A673 (cell line): ENCODE results near the gene TMEM178B. TPM values are rescaled to one million over a fixed set of nuclear protein-coding genes. Genes with fewer than 3 reads are reported as not detected.

Experiments used
- BruUV-seq: library from RNA; stranded (reverse); fragments of 400-500 nt; replicated peaks from 2 replicates; lab custom pipeline; 2021; lab: Mats Ljungman, UMichigan
- CTCF ChIA-PET: fragments of 300-600 bp; sonication (Branson Sonifier 250); formaldehyde crosslinking; loops from one replicate; lab custom pipeline; 2022; ENCODE audit warnings: antibody characterized with exemption; lab: Charles Lee
- POLR2A ChIA-PET: fragments of 300-600 bp; sonication (Branson Sonifier 250); formaldehyde crosslinking; loops from one replicate; lab custom pipeline; 2022; ENCODE audit warnings: antibody characterized with exemption; ENCODE audit not compliant: low non-redundant PET; lab: Charles Lee
- DNase-seq: peaks from one replicate; pipeline ENCODE4 v3.0.0-alpha.2; 2015; ENCODE audit warnings: low spot score
- H3K27ac ChIP-seq: fragments of 200-600 bp; sonication (generic); 2 replicates; pipeline ENCODE4 v1.5.1; 2016; ENCODE audit warnings: mixed run types, low read depth, mild to moderate bottlenecking, mixed read lengths, antibody characterized with exemption, low read length; ENCODE audit not compliant: poor library complexity, severe bottlenecking
- H3K27me3 ChIP-seq: fragments of 200-600 bp; sonication (generic); replicated peaks from 2 replicates; pipeline ENCODE4 v1.6.1; 2017; ENCODE audit warnings: mixed run types, low read depth, mild to moderate bottlenecking, mixed read lengths, antibody characterized with exemption, low read length; ENCODE audit not compliant: insufficient read depth, poor library complexity
- H3K36me3 ChIP-seq: fragments of 200-600 bp; sonication (generic); 2 replicates; pipeline ENCODE4 v1.6.1; 2016; ENCODE audit warnings: mixed run types, mild to moderate bottlenecking, mixed read lengths, antibody characterized with exemption, low read length; ENCODE audit not compliant: insufficient read depth, poor library complexity, severe bottlenecking
- H3K4me1 ChIP-seq: fragments of 200-600 bp; sonication (generic); 2 replicates; pipeline ENCODE4 v1.6.1; 2017; ENCODE audit warnings: mixed run types, mild to moderate bottlenecking, mixed read lengths, antibody characterized with exemption, low read length; ENCODE audit not compliant: insufficient read depth, poor library complexity, severe bottlenecking
- H3K4me3 ChIP-seq: fragments of 200-600 bp; sonication (generic); 2 replicates; pipeline ENCODE4 v1.5.1; 2016; ENCODE audit warnings: low read depth, mixed run types, mild to moderate bottlenecking, mixed read lengths, low read length; ENCODE audit not compliant: poor library complexity, severe bottlenecking
- H3K9me3 ChIP-seq: fragments of 200-600 bp; sonication (generic); 2 replicates; pipeline ENCODE4 v1.6.1; 2016; ENCODE audit warnings: mixed run types, low read depth, mild to moderate bottlenecking, mixed read lengths, antibody characterized with exemption, low read length; ENCODE audit not compliant: poor library complexity, severe bottlenecking
- CTCF ChIP-seq: fragments of 300-800, 200-600 bp; sonication (generic); conservative IDR thresholded peaks from 2 replicates; pipeline ENCODE4 v1.5.1; 2017; ENCODE audit warnings: low read depth, mild to moderate bottlenecking, antibody characterized with exemption, low read length, moderate library complexity, mixed read lengths
- EZH2 ChIP-seq: fragments of 200-600 bp; sonication (generic); IDR thresholded peaks from 2 replicates; pipeline ENCODE4 v1.6.1; 2017; ENCODE audit warnings: borderline replicate concordance, low read depth, mild to moderate bottlenecking, mixed read lengths, antibody characterized with exemption, low read length; ENCODE audit not compliant: poor library complexity, severe bottlenecking
- intact Hi-C: fragments of 100-400 bp; cut with micrococcal nuclease; formaldehyde crosslinking; loops from one replicate; pipeline ENCODE4 v1.10.0; 2022; ENCODE audit not compliant: unreplicated experiment
- total RNA-seq: library from RNA; stranded (reverse); gene quantifications from 2 replicates; pipeline ENCODE4 v1.2.3, GENCODE V29; 2021

The TMEM178B gene
- total RNA-seq, 1 experiment from 2014 or later: 2.8 TPM

- Histone ChIP-seq H3K4me3 (no peak overlapping the region), H3K27ac (no peak overlapping the region), H3K27me3 (peaks cover 3% of the 10 kb centered on the region), H3K36me3 (no peaks in the 10 kb centered on the region), H3K4me1 (no peaks in the 10 kb centered on the region), H3K9me3 (no peaks in the 10 kb centered on the region)
- TF ChIP-seq CTCF (no peak), EZH2 (no peak)
- POLR2A ChIA-PET: no interaction called here
- no peak for DNase-seq
- intact Hi-C loops: no loop called here
- BruUV-seq: no TSS peak
- CTCF ChIA-PET: no interaction called here
These were observed 365.3 kb downstream of the TMEM178B start for GRCh38 chr7:141439164-141439563.

- CTCF ChIA-PET: no interaction called here
These were observed 365.9 kb downstream of the TMEM178B start for GRCh38 chr7:141439776-141440175.

GRCh38 chr7:141441837-141442627 lies 368.2 kb downstream of the TMEM178B start:
- H3K27ac ChIP-seq: no peak overlapping the region
- H3K36me3 ChIP-seq: no peaks in the 10 kb centered on the region
- DNase-seq: no peak
- H3K4me1 ChIP-seq: no peaks in the 10 kb centered on the region
- POLR2A ChIA-PET: no interaction called here
- TF ChIP-seq CTCF (no peak), EZH2 (no peak)
- H3K4me3 ChIP-seq: no peak overlapping the region
- peaks cover 3% of the 10 kb centered on the region for H3K27me3 ChIP-seq
- no peaks in the 10 kb centered on the region for H3K9me3 ChIP-seq
- BruUV-seq: no TSS peak
- intact Hi-C loops: no loop called here
- CTCF ChIA-PET: no interaction called here

More at GRCh38 chr7:141439776-141440175, 365.9 kb downstream of the TMEM178B start:
- no TSS peak for BruUV-seq
- TF ChIP-seq CTCF: no peak
- no peak for TF ChIP-seq EZH2
- intact Hi-C loops: no loop called here
- Histone ChIP-seq H3K27ac (no peak overlapping the region), H3K4me1 (no peaks in the 10 kb centered on the region), H3K36me3 (no peaks in the 10 kb centered on the region), H3K9me3 (no peaks in the 10 kb centered on the region), H3K27me3 (peaks cover 3% of the 10 kb centered on the region), H3K4me3 (no peak overlapping the region)
- POLR2A ChIA-PET: no interaction called here
- DNase-seq: no peak
